ENCODE results near the gene ZNF223. TPM values are rescaled to one million over a fixed set of nuclear protein-coding genes. Genes with fewer than 3 reads are reported as not detected.

Gene ZNF223
- 1.8 to 3.5 TPM (median 2.4 TPM) in 5 replicates for total RNA-seq (2022; extraction: Qiagen RNA extraction)

DNA sequence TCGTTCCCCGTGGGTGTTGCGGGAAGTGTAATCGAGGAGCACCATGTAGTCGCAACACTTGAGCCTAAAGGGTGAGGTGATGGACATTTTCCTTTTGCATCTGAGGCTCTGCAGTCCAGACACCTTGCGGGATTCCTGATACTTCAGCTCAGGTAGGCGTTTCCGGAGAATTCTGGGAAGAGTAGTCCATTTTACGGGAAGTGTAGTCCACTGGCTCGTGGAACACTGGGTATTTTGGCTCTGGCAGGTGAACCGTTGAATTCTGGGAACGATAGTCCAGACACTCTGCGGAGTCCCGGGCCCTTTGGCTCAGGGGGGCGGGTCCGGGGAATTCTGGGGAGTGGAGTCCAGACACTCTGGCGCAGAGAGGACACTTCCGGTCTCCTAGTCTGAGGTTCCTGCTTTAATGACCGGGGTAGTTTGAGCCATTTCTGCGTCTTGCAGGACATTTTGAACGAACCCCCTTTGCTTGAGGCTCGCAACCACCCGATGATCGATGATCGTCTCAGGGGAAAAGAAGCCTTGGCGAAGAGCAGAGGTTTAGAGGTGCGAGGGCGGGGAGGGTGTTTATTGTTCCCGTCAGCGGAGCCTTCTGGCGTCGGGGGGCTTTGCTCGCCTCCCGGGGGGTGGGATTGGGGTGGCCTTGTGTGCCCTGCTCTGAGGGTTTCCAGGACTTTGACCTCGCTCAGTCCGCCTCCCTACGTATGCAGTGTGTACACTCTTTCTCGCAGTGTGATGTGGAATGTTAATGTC, at the start of gene ZNF223:
TSS of gene ZNF223 (plus strand) at position 387 of the 753 bp plus-strand sequence. CDS start 3,141 bp downstream, outside the sequence.

GRCh38 chr19:44002566-44003460, 49.0 kb upstream of the ZNF223 start, which contains the start of gene ZNF230:
Gene ZNF230 (plus strand): TSS chr19:44002957. CDS start chr19:44007079, 4,122 bp downstream.

GRCh38 chr19:44025217-44025936, 26.5 kb upstream of the ZNF223 start, which contains the start of gene ZNF222:
Gene ZNF222 (plus strand): TSS chr19:44025379. CDS start chr19:44025437, 58 bp downstream.

GRCh38 chr19:44071824-44072542, 20.1 kb downstream of the ZNF223 start, which contains the start of gene ZNF284:
Gene ZNF284 (plus strand): TSS chr19:44072159. CDS start chr19:44076390, 4,231 bp downstream.

DNA sequence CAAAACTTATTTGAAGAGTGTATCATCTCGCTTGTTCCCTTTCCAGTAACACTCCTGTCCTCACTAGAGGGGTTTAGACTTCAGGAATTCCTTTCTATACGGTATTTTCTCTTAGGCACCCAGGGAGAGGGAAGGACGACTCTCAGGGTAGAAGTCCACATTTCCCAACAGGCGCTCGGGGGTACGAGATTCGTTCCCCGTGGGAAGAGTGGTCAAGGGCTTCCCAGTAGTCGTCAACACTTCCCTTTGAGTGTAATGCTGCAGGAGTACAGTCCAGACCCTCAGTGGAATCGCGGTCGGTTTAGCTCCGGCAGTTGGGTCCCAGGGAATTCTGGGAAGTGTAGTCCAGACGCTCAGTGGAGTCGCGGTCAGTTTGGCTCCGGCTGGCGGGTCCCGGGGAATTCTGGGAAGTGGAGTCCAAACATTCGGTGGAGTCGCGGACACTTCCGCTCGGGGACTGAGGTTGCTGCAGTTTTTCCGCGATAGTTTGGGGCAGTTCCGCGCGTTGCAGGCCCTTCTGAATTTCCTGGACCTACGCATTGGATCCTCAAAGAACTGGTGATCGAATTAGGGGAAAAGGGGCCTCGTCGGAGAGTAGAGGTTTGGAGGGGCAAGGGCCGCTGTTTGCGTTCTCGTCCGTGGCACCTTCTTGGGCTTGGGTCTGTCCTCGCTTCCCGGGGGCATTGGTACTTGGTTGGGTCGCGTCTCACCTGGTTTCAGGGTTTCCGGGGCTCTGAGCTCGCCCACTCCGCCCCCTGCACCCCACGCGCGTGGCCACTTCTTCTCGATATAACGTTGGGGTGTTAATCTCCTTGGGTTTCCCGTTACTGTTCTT, 42.3 kb downstream of the ZNF223 start, which contains the start of gene ZNF224:
TSS of gene ZNF224 (plus strand) at position 431 of the 835 bp plus-strand sequence. CDS start 3,513 bp downstream, outside the sequence.

DNA sequence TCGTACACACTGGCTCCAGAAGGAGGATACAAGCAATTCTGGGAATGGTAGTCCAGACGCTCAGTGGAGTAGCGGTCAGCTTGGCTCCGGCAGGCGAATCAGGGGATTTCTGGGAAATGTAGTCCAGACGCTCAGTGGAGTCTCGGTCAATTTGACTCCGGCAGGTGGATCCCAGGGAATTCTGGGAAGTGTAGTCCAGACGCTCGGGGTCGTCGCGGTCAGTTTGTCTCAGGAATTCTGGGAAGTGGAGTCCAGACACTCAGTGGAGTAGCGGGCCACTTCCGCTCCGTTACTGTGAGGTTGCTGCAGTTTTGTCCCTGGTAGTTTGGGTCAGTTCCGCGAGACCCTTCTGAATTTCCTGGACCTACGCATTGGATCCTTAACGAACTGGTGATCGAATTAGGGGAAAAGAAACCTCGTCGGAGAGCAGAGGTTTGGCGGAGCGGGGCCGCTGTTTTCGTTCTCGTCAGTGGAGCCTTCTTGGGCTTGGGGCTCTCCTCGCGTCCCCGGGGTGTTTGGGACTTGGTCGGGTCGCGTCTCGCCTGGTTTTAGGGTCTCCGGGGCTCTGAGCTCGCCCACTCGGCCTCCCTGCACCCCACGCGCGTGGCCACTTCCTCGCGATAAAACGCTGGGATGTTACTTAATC, 61.4 kb downstream of the ZNF223 start, which contains the start of gene ZNF225:
TSS of gene ZNF225 (plus strand) at position 262 of the 646 bp plus-strand sequence. CDS start 2,429 bp downstream, outside the sequence.

Other genes with a start within 250 kb of the ZNF223 start
- 0.09 to 0.32 TPM (median 0.16 TPM) in 5 replicates for gene LYPD5, start 249.6 kb upstream of the ZNF223 start, total RNA-seq (2022; extraction: Qiagen RNA extraction)
- 4.8 to 6.8 TPM (median 6.3 TPM) in 5 replicates for gene ZNF283, start 224.7 kb upstream of the ZNF223 start, total RNA-seq (2022; extraction: Qiagen RNA extraction)
- gene ZNF404, start 168.1 kb upstream of the ZNF223 start, total RNA-seq (2022; extraction: Qiagen RNA extraction) = 0.16 to 0.34 TPM (median 0.33 TPM) in 5 replicates
- 9.1 to 12.0 TPM (median 10.8 TPM) in 5 replicates for gene ZNF45, start 116.8 kb upstream of the ZNF223 start, total RNA-seq (2022; extraction: Qiagen RNA extraction)
- 0.38 to 0.77 TPM (median 0.64 TPM) in 5 replicates for gene ZNF221, start 100.8 kb upstream of the ZNF223 start, total RNA-seq (2022; extraction: Qiagen RNA extraction)
- gene ZNF155, start 67.8 kb upstream of the ZNF223 start, total RNA-seq (2022; extraction: Qiagen RNA extraction) = 2.5 to 4.0 TPM (median 3.0 TPM) in 5 replicates
- gene ZNF230, start 49.1 kb upstream of the ZNF223 start, total RNA-seq (2022; extraction: Qiagen RNA extraction) = 2.2 to 3.2 TPM (median 2.6 TPM) in 5 replicates
- 3.1 to 3.9 TPM (median 3.6 TPM) in 5 replicates for gene ZNF222, start 26.7 kb upstream of the ZNF223 start, total RNA-seq (2022; extraction: Qiagen RNA extraction)
- gene ZNF284, start 20.1 kb downstream of the ZNF223 start, total RNA-seq (2022; extraction: Qiagen RNA extraction) = 0.26 to 0.59 TPM (median 0.53 TPM) in 5 replicates
- gene ZNF224, start 42.3 kb downstream of the ZNF223 start, total RNA-seq (2022; extraction: Qiagen RNA extraction) = 7.4 to 10.9 TPM (median 8.5 TPM) in 5 replicates
- 2.6 to 3.6 TPM (median 3.1 TPM) in 5 replicates for gene ZNF225, start 61.4 kb downstream of the ZNF223 start, total RNA-seq (2022; extraction: Qiagen RNA extraction)
- 1.5 to 2.8 TPM (median 2.0 TPM) in 5 replicates for gene ZNF234, start 89.5 kb downstream of the ZNF223 start, total RNA-seq (2022; extraction: Qiagen RNA extraction)
- 18.8 to 21.0 TPM (median 20.0 TPM) in 5 replicates for gene ZNF226, start 113.1 kb downstream of the ZNF223 start, total RNA-seq (2022; extraction: Qiagen RNA extraction)
- 9.2 to 12.3 TPM (median 10.4 TPM) in 5 replicates for gene ZNF227, start 160.5 kb downstream of the ZNF223 start, total RNA-seq (2022; extraction: Qiagen RNA extraction)
- 0.43 to 0.63 TPM (median 0.55 TPM) in 5 replicates for gene ZNF233, start 207.8 kb downstream of the ZNF223 start, total RNA-seq (2022; extraction: Qiagen RNA extraction)

Measured in A549 treated with dexamethasone at 1 μM for 4 hours (cell line).